Fibroblast of lung (primary cell): ENCODE measurements around the gene TEX52. TPM values are rescaled to one million over a fixed set of nuclear protein-coding genes. Genes with fewer than 3 reads are reported as not detected.

Source experiments
- DNase-seq, 2 donors: peaks; one replicate each; pipeline versions ENCODE4 v3.0.0 to v3.0.0-alpha.2; 2010; ENCODE audit warnings: low read depth in 2 of 2
- H2AFZ ChIP-seq: 2 replicates; pipeline ENCODE4 v1.5.1; 2012; ENCODE audit warnings: low read length, control low read depth, inconsistent platforms
- H3K27ac ChIP-seq: 2 replicates; pipeline ENCODE4 v1.5.1; 2011; ENCODE audit warnings: low read length, control low read depth; ENCODE audit not compliant: insufficient read depth
- H3K27me3 ChIP-seq: 2 replicates; pipeline ENCODE4 v1.5.1; 2011; ENCODE audit warnings: mild to moderate bottlenecking, low read length; ENCODE audit not compliant: control insufficient read depth, insufficient read depth
- H3K36me3 ChIP-seq: 2 replicates; pipeline ENCODE4 v1.5.1; 2011; ENCODE audit warnings: low read length; ENCODE audit not compliant: control insufficient read depth, insufficient read depth
- H3K4me1 ChIP-seq: 2 replicates; pipeline ENCODE4 v1.5.1; 2011; ENCODE audit warnings: low read length; ENCODE audit not compliant: control insufficient read depth, insufficient read depth; ENCODE audit errors: extremely low read depth
- H3K4me2 ChIP-seq: 2 replicates; pipeline ENCODE4 v1.5.1; 2011; ENCODE audit warnings: low read length, control low read depth; ENCODE audit not compliant: insufficient read depth; ENCODE audit errors: extremely low read depth
- H3K4me3 ChIP-seq, 4 experiments: fragments of 200-600 bp in 1 of 4; sonication (generic) in 1 of 4; replicated peaks in 1 of 4; 2 replicates each; pipeline ENCODE4 v1.5.1; 2011 to 2016; ENCODE audit warnings: low read length in 4 of 4, low read depth in 3 of 4, mild to moderate bottlenecking in 3 of 4, control low read depth in 2 of 4, inconsistent platforms in 1 of 4, mixed read lengths in 1 of 4; ENCODE audit not compliant: insufficient read depth in 1 of 4; ENCODE audit errors: control extremely low read depth in 1 of 4
- H3K79me2 ChIP-seq: 2 replicates; pipeline ENCODE4 v1.5.1; 2012; ENCODE audit warnings: mild to moderate bottlenecking, low read length, inconsistent platforms; ENCODE audit not compliant: control insufficient read depth, insufficient read depth
- H3K9ac ChIP-seq: 2 replicates; pipeline ENCODE4 v1.5.1; 2011; ENCODE audit warnings: mild to moderate bottlenecking, low read length, control low read depth; ENCODE audit not compliant: insufficient read depth
- H3K9me3 ChIP-seq: 2 replicates; pipeline ENCODE4 v1.5.1; 2012; ENCODE audit warnings: low read depth, low read length; ENCODE audit not compliant: control insufficient read depth, insufficient read depth
- H4K20me1 ChIP-seq: 2 replicates; pipeline ENCODE4 v1.5.1; 2011; ENCODE audit warnings: low read length; ENCODE audit not compliant: control insufficient read depth, insufficient read depth; ENCODE audit errors: extremely low read depth
- EZH2 ChIP-seq: IDR thresholded peaks from 2 replicates; pipeline ENCODE4 v1.5.1; 2012; ENCODE audit warnings: low read length, control low read depth, mild to moderate bottlenecking; ENCODE audit errors: missing control alignments
- polyA plus RNA-seq, 2 donors: library from polyadenylated mRNA; depleted of rRNA in 1 of 2; stranded (reverse) in 1 of 2; unstranded in 1 of 2; fragments of >200 nt; gene quantifications; 2 replicates each; pipeline ENCODE4 v1.2.1, GENCODE V29; 2011 to 2012; ENCODE audit warnings: missing spikeins in 1 of 2
- total RNA-seq: library from RNA; depleted of rRNA; stranded (reverse); fragments of >200 nt; gene quantifications from 2 replicates; pipeline ENCODE4 v1.2.1, GENCODE V29; 2014
- TF ChIP-seq, protein P1 (sequence below), 2 donors: IDR thresholded peaks in 1 of 2; conservative IDR thresholded peaks in 1 of 2; 1 replicate in 1 of 2; 2 replicates in 1 of 2; pipeline ENCODE4 v1.5.1; 2011 to 2012; ENCODE audit warnings: low read length in 2 of 2, control low read depth in 1 of 2, inconsistent platforms in 1 of 2, low read depth in 1 of 2, mild to moderate bottlenecking in 1 of 2

TEX52 gene
- total and polyA plus RNA-seq, 2 donors (not counting 1 experiment from before 2014, with no cell fraction given), result not detected

- DNase-seq, result peak in 1 of 2 donors; percentile 15
- Histone ChIP-seq H3K9ac (no peak overlapping the region), H2AFZ (no peak overlapping the region), H3K27me3 (no peaks in the 10 kb centered on the region), H3K4me2 (no peak overlapping the region), H3K9me3 (no peaks in the 10 kb centered on the region), H4K20me1 (no peaks in the 10 kb centered on the region), H3K36me3 (peaks cover 5% of the 10 kb centered on the region), H3K4me1 (no peaks in the 10 kb centered on the region), H3K4me3 (no peak overlapping the region), H3K27ac (no peak overlapping the region), H3K79me2 (no peaks in the 10 kb centered on the region)
- no peak for TF ChIP-seq EZH2
Observed at GRCh38 chr12:2826721-2827515, 29.9 kb downstream of the TEX52 start.

- no peaks in the 10 kb centered on the region for H3K79me2 ChIP-seq
Observed at GRCh38 chr12:2826036-2826435, 30.8 kb downstream of the TEX52 start.

DNA sequence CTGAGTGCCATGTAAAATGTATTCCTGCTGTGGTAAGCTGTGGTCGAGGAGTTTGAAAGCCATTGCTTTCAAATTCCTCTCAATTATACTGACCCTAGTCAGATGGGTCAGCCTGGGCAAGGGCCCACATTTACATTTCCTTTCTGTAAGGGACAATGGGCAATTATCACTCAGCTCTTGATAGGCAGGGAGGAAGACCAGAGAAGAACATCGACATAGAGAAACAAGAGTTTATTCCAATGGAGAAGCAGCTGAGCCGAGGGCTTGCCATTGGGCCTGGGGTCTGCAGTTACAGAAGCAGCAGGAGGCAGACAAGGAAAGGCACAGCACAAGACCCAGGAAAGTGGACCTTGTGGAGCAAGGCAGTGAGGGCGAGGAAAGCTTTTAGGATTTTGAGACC is 31.7 kb downstream of the TEX52 start:
- Histone ChIP-seq H3K27me3 (no peaks in the 10 kb centered on the region), H2AFZ (no peak overlapping the region), H3K36me3 (peaks cover 5% of the 10 kb centered on the region), H3K4me3 (no peak overlapping the region), H3K79me2 (no peaks in the 10 kb centered on the region), H3K9ac (no peak overlapping the region), H4K20me1 (no peaks in the 10 kb centered on the region), H3K27ac (no peak overlapping the region), H3K9me3 (no peaks in the 10 kb centered on the region), H3K4me1 (no peaks in the 10 kb centered on the region), H3K4me2 (no peak overlapping the region)
- no peak for DNase-seq
- TF ChIP-seq EZH2, result no peak
- TF ChIP-seq, protein P1, sequence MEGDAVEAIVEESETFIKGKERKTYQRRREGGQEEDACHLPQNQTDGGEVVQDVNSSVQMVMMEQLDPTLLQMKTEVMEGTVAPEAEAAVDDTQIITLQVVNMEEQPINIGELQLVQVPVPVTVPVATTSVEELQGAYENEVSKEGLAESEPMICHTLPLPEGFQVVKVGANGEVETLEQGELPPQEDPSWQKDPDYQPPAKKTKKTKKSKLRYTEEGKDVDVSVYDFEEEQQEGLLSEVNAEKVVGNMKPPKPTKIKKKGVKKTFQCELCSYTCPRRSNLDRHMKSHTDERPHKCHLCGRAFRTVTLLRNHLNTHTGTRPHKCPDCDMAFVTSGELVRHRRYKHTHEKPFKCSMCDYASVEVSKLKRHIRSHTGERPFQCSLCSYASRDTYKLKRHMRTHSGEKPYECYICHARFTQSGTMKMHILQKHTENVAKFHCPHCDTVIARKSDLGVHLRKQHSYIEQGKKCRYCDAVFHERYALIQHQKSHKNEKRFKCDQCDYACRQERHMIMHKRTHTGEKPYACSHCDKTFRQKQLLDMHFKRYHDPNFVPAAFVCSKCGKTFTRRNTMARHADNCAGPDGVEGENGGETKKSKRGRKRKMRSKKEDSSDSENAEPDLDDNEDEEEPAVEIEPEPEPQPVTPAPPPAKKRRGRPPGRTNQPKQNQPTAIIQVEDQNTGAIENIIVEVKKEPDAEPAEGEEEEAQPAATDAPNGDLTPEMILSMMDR (conservative IDR thresholded peaks at IDR 0.05 in 1 of 2, IDR thresholded peaks at IDR 0.05 in 1 of 2; ENCODE audit: low read depth in 1 of 2, low read length in 2 of 2), result no peak

More at GRCh38 chr12:2826036-2826435, 30.8 kb downstream of the TEX52 start:
- no peaks in the 10 kb centered on the region for H3K4me1 ChIP-seq
- no peaks in the 10 kb centered on the region for H3K27me3 ChIP-seq
- H3K4me2 ChIP-seq, result no peak overlapping the region
- H4K20me1 ChIP-seq, result no peaks in the 10 kb centered on the region
- no peaks in the 10 kb centered on the region for H3K9me3 ChIP-seq
- no peak overlapping the region for H2AFZ ChIP-seq
- no peak for DNase-seq
- H3K9ac ChIP-seq, result no peak overlapping the region
- TF ChIP-seq, protein P1 (conservative IDR thresholded peaks at IDR 0.05 in 1 of 2, IDR thresholded peaks at IDR 0.05 in 1 of 2; ENCODE audit: low read depth in 1 of 2, low read length in 2 of 2), result no peak
- no peak for TF ChIP-seq EZH2
- no peak overlapping the region for H3K27ac ChIP-seq
- H3K36me3 ChIP-seq, result peaks cover 5% of the 10 kb centered on the region
- H3K4me3 ChIP-seq, result no peak overlapping the region
